ENCODE measurements around the gene GOLGA7B.

The GOLGA7B gene

DNA sequence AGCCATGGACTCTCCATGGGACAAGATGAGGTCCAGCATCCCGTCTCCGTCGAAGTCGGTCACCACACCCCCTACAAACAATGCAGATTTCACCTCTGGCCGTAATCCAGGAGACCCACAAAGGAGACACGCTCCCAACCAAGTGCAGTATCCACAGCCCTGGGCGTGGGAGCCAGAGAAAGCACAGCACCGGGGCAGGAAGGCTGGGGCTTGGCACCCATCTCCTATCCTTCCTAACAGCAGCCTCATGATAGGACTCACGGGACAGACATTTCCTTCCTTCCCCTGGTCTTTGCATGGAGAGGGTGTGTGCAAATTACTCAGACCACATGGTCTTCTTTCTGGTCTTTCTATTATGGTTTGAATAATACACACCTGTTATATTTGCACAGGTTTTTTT is 46.3 kb downstream of the GOLGA7B start:
- ATAC-seq = no peak
- no peak for TF ChIP-seq ZFP3 (CRISPR knock-in tag; IDR thresholded peaks at IDR 0.05)
- TF ChIP-seq, protein P1, sequence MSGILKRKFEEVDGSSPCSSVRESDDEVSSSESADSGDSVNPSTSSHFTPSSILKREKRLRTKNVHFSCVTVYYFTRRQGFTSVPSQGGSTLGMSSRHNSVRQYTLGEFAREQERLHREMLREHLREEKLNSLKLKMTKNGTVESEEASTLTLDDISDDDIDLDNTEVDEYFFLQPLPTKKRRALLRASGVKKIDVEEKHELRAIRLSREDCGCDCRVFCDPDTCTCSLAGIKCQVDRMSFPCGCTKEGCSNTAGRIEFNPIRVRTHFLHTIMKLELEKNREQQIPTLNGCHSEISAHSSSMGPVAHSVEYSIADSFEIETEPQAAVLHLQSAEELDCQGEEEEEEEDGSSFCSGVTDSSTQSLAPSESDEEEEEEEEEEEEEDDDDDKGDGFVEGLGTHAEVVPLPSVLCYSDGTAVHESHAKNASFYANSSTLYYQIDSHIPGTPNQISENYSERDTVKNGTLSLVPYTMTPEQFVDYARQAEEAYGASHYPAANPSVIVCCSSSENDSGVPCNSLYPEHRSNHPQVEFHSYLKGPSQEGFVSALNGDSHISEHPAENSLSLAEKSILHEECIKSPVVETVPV (CRISPR knock-in tag; IDR thresholded peaks at IDR 0.05) = no peak
- no peak for TF ChIP-seq ZFP30 (CRISPR knock-in tag; IDR thresholded peaks at IDR 0.05)
- TF ChIP-seq, protein P2, sequence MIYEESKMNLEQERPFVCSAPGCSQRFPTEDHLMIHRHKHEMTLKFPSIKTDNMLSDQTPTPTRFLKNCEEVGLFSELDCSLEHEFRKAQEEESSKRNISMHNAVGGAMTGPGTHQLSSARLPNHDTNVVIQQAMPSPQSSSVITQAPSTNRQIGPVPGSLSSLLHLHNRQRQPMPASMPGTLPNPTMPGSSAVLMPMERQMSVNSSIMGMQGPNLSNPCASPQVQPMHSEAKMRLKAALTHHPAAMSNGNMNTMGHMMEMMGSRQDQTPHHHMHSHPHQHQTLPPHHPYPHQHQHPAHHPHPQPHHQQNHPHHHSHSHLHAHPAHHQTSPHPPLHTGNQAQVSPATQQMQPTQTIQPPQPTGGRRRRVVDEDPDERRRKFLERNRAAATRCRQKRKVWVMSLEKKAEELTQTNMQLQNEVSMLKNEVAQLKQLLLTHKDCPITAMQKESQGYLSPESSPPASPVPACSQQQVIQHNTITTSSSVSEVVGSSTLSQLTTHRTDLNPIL (CRISPR knock-in tag; IDR thresholded peaks at IDR 0.05; ENCODE audit: low read depth) = no peak

DNA sequence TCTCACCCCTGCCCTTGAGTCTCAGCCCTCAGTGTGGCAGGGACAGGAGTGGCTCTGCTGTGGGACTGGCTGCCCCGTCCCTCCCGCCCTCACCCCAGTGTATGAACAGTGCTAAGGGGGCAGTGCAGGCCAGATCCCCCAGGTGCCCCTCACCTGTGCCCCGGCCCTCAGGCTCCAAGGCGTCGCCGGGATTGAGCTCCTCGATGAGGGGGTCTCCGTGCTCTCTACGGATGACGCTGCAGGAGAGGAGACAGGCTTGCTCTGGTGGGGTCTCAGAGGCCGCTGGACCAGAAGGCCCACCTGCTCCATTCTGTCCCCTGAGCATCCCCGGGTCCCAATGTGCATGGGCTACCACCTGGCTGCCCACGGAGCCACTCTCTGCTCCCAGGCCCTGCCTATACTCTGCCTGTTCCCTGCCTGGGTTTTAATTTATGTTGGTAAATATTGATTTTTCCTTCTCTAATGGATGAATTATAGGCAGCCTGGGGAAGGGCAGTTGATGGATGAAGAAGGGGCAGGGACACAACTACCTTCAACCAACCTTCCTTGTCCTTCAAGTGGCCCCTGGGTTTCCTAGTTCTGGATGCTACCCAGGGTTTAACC is 47.2 kb downstream of the GOLGA7B start:
- no peak for ATAC-seq
- no peak for TF ChIP-seq ZNF70 (CRISPR knock-in tag; IDR thresholded peaks at IDR 0.05)

DNA sequence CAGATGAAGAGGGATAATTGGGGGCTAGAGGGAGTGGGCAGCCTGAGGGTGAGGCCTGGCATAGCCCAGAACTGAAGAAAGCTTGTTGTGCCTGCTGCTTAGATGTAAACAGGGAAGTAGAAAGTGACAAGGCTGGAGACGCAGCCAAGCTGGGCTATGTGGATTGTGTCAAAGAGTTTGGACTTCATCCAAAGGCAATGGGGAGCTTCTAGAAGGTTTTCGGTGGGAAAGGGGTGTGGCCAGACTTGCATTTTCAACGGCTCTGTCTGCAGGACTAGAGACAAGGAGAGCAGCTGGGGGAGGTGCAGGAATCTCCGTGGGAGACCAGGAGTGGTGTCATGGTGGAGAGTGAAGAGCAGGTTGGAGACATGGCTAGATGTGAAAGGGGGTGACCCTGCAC is 48.8 kb downstream of the GOLGA7B start:
- no peak for TF ChIP-seq SNAI2 (CRISPR knock-in tag; IDR thresholded peaks at IDR 0.05)
- no peak for TF ChIP-seq GLIS3 (CRISPR knock-in tag; IDR thresholded peaks at IDR 0.05)
- TF ChIP-seq OSR1 (CRISPR knock-in tag; IDR thresholded peaks at IDR 0.05) = no peak
- no peak for TF ChIP-seq ZNF565 (CRISPR knock-in tag; conservative IDR thresholded peaks at IDR 0.05; ENCODE audit: low read depth)
- no peak for TF ChIP-seq ISL1 (CRISPR knock-in tag; IDR thresholded peaks at IDR 0.05)
- TF ChIP-seq TOX (CRISPR knock-in tag; IDR thresholded peaks at IDR 0.05; ENCODE audit: borderline replicate concordance) = no peak
- TF ChIP-seq ZFP3 (CRISPR knock-in tag; IDR thresholded peaks at IDR 0.05) = no peak
- no peak for ATAC-seq

DNA sequence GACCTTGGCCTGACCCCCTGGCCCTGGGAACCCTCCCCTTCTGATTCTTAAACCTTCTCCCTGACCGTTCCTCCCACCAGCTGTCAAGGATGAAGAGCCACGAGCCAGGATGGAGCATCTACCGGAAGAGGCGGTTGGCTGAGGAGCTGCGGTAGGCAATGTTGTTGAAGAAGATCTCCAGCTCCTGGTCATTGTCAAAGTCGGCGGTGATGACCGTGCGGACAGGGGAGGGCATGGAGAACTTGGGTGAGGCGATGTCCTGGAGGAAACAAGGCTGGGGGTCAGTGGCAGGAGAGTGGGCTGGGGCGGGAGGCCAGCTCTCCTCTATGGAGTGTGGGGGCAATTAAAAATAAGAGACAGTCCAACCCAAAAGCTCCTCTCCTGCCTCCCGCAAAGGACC is 51.7 kb downstream of the GOLGA7B start:
- no peak for ATAC-seq
- TF ChIP-seq ZNF565 (CRISPR knock-in tag; conservative IDR thresholded peaks at IDR 0.05; ENCODE audit: low read depth) (no peak), ZNF70 (CRISPR knock-in tag; IDR thresholded peaks at IDR 0.05) (no peak), SNAI2 (CRISPR knock-in tag; IDR thresholded peaks at IDR 0.05) (no peak), PPARA (CRISPR knock-in tag; IDR thresholded peaks at IDR 0.05; ENCODE audit: borderline replicate concordance) (no peak), TCF4 (CRISPR knock-in tag; IDR thresholded peaks at IDR 0.05; ENCODE audit: borderline replicate concordance) (no peak), ISL1 (CRISPR knock-in tag; IDR thresholded peaks at IDR 0.05) (no peak), CSDC2 (CRISPR knock-in tag; IDR thresholded peaks at IDR 0.05) (no peak), ZFP3 (CRISPR knock-in tag; IDR thresholded peaks at IDR 0.05) (no peak), ZFP30 (CRISPR knock-in tag; IDR thresholded peaks at IDR 0.05) (no peak), OSR1 (CRISPR knock-in tag; IDR thresholded peaks at IDR 0.05) (no peak), GLIS3 (CRISPR knock-in tag; IDR thresholded peaks at IDR 0.05) (no peak), ARNTL (CRISPR knock-in tag; IDR thresholded peaks at IDR 0.05; ENCODE audit: borderline replicate concordance, low read depth) (no peak)
- TF ChIP-seq, protein P3, sequence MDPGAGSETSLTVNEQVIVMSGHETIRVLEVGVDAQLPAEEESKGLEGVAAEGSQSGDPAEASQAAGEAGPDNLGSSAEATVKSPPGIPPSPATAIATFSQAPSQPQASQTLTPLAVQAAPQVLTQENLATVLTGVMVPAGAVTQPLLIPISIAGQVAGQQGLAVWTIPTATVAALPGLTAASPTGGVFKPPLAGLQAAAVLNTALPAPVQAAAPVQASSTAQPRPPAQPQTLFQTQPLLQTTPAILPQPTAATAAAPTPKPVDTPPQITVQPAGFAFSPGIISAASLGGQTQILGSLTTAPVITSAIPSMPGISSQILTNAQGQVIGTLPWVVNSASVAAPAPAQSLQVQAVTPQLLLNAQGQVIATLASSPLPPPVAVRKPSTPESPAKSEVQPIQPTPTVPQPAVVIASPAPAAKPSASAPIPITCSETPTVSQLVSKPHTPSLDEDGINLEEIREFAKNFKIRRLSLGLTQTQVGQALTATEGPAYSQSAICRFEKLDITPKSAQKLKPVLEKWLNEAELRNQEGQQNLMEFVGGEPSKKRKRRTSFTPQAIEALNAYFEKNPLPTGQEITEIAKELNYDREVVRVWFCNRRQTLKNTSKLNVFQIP (CRISPR knock-in tag; IDR thresholded peaks at IDR 0.05; ENCODE audit: borderline replicate concordance, low read depth) = no peak
- TF ChIP-seq, protein P1 (CRISPR knock-in tag; IDR thresholded peaks at IDR 0.05) = no peak
- TF ChIP-seq, protein P4, sequence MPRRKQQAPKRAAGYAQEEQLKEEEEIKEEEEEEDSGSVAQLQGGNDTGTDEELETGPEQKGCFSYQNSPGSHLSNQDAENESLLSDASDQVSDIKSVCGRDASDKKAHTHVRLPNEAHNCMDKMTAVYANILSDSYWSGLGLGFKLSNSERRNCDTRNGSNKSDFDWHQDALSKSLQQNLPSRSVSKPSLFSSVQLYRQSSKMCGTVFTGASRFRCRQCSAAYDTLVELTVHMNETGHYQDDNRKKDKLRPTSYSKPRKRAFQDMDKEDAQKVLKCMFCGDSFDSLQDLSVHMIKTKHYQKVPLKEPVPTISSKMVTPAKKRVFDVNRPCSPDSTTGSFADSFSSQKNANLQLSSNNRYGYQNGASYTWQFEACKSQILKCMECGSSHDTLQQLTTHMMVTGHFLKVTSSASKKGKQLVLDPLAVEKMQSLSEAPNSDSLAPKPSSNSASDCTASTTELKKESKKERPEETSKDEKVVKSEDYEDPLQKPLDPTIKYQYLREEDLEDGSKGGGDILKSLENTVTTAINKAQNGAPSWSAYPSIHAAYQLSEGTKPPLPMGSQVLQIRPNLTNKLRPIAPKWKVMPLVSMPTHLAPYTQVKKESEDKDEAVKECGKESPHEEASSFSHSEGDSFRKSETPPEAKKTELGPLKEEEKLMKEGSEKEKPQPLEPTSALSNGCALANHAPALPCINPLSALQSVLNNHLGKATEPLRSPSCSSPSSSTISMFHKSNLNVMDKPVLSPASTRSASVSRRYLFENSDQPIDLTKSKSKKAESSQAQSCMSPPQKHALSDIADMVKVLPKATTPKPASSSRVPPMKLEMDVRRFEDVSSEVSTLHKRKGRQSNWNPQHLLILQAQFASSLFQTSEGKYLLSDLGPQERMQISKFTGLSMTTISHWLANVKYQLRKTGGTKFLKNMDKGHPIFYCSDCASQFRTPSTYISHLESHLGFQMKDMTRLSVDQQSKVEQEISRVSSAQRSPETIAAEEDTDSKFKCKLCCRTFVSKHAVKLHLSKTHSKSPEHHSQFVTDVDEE (CRISPR knock-in tag; IDR thresholded peaks at IDR 0.05) = no peak
- TF ChIP-seq, protein P5, sequence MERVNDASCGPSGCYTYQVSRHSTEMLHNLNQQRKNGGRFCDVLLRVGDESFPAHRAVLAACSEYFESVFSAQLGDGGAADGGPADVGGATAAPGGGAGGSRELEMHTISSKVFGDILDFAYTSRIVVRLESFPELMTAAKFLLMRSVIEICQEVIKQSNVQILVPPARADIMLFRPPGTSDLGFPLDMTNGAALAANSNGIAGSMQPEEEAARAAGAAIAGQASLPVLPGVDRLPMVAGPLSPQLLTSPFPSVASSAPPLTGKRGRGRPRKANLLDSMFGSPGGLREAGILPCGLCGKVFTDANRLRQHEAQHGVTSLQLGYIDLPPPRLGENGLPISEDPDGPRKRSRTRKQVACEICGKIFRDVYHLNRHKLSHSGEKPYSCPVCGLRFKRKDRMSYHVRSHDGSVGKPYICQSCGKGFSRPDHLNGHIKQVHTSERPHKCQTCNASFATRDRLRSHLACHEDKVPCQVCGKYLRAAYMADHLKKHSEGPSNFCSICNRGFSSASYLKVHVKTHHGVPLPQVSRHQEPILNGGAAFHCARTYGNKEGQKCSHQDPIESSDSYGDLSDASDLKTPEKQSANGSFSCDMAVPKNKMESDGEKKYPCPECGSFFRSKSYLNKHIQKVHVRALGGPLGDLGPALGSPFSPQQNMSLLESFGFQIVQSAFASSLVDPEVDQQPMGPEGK (CRISPR knock-in tag; IDR thresholded peaks at IDR 0.05; ENCODE audit: borderline replicate concordance) = no peak
- TF ChIP-seq, protein P2 (CRISPR knock-in tag; IDR thresholded peaks at IDR 0.05; ENCODE audit: low read depth) = no peak

Data from SK-N-SH treated with all-trans-retinoic acid at 6 μM for 48 hours (cell line).